SK-N-SH treated with all-trans-retinoic acid at 6 μM for 48 hours (cell line): Measurements from ENCODE around the gene FTO.

Experiments used
- ARNTL ChIP-seq: fragments of 450-650 bp; formaldehyde crosslinking; IDR thresholded peaks from 2 replicates; pipeline ENCODE4 v1.5.0; 2020; ENCODE audit warnings: low read depth, mild to moderate bottlenecking, moderate library complexity, borderline replicate concordance
- BACH2 ChIP-seq: fragments of 250-450 bp; sonication (Bioruptor Pico); IDR thresholded peaks from 2 replicates; pipeline ENCODE4 v1.9.0; 2021; ENCODE audit warnings: mild to moderate bottlenecking, borderline replicate concordance
- CSDC2 ChIP-seq: fragments of 250-450 bp; sonication (Bioruptor Pico); IDR thresholded peaks from 2 replicates; pipeline ENCODE4 v1.5.0; 2020; ENCODE audit warnings: mild to moderate bottlenecking, moderate library complexity
- GLIS3 ChIP-seq: fragments of 250-450 bp; sonication (Bioruptor Pico); IDR thresholded peaks from 2 replicates; pipeline ENCODE4 v1.5.0; 2020; ENCODE audit warnings: mild to moderate bottlenecking, moderate library complexity
- OSR1 ChIP-seq: fragments of 250-450 bp; sonication (Bioruptor Pico); IDR thresholded peaks from 2 replicates; pipeline ENCODE4 v1.8.0; 2022; ENCODE audit warnings: moderate library complexity, mild to moderate bottlenecking, inconsistent platforms
- PPARA ChIP-seq: fragments of 250-450 bp; sonication (Bioruptor Pico); IDR thresholded peaks from 2 replicates; pipeline ENCODE4 v1.5.0; 2020; ENCODE audit warnings: mild to moderate bottlenecking, borderline replicate concordance
- RARB ChIP-seq: fragments of 250-450 bp; sonication (Bioruptor Pico); IDR thresholded peaks from 2 replicates; pipeline ENCODE4 v1.8.0; 2021; ENCODE audit warnings: mild to moderate bottlenecking, moderate library complexity
- ZC3H10 ChIP-seq: fragments of 250-450 bp; sonication (Bioruptor Pico); IDR thresholded peaks from 2 replicates; pipeline ENCODE4 v1.5.1; 2021; ENCODE audit warnings: mild to moderate bottlenecking, moderate library complexity
- ZFP3 ChIP-seq: fragments of 250-450 bp; sonication (Bioruptor Pico); IDR thresholded peaks from 2 replicates; pipeline ENCODE4 v1.5.0; 2020; ENCODE audit warnings: mild to moderate bottlenecking, moderate library complexity
- ZFP30 ChIP-seq: fragments of 450-650 bp; formaldehyde crosslinking; IDR thresholded peaks from 2 replicates; pipeline ENCODE4 v1.5.0; 2022; ENCODE audit warnings: mild to moderate bottlenecking, moderate library complexity
- TF ChIP-seq, protein P1 (sequence below): fragments of 250-450 bp; sonication (Bioruptor Pico); IDR thresholded peaks from 2 replicates; pipeline ENCODE4 v1.5.0; 2020; ENCODE audit warnings: mild to moderate bottlenecking, moderate library complexity
- TF ChIP-seq, protein P2 (sequence below): fragments of 250-450 bp; sonication (Bioruptor Pico); IDR thresholded peaks from 2 replicates; pipeline ENCODE4 v1.5.1; 2020; ENCODE audit warnings: low read depth, mild to moderate bottlenecking, moderate library complexity
- TF ChIP-seq, protein P3 (sequence below): fragments of 250-450 bp; sonication (Bioruptor Pico); IDR thresholded peaks from 2 replicates; pipeline ENCODE4 v1.8.0; 2021; ENCODE audit warnings: low read depth, mild to moderate bottlenecking, moderate library complexity, borderline replicate concordance
- TF ChIP-seq, protein P4 (sequence below): fragments of 250-450 bp; sonication (Bioruptor Pico); IDR thresholded peaks from 2 replicates; pipeline ENCODE4 v1.8.0; 2020; ENCODE audit warnings: mild to moderate bottlenecking, moderate library complexity, borderline replicate concordance

DNA sequence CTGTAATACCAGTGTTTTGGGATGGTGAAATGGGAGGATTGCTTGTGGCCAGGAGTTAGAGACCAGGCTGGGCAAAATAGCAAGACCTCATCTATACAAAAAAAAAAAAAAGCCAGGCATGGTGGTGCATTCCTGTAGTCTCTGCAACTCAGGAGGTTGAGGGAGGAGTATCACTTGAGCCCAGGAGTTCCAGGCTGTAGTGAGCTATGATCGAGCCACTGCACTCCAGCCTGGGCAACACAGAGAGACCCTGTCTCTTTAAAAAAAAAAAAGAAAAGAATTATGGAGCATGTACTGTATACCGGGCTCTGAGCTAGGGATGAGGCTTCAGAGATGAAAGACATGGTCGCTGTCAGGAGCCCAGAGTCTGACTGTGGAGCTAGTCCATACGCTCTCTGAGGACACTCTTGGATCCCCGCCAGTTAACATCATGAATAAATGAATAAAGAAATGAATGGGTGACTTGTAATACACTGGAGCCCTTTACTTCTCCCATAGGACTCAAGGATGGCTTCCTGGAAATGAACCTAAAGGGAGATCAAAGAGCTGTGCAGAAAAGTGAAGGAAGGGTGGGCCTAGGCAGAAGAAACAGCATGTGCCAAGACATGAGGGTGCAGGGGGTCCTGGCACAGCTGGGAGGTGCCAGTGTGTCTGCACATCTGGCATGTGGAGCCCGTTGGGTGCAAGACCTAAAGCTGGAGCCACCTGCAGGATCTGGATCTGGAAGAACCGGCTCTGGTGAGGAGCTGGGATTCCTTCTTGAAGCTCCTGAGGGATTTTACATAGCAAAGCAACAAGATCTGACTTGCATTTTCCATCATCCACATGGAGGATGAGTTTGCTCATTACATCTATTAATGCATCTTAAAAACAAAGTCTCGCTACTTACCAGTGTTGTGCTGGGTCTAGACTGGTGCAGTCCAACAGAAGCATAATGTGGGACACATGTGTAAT lies 462.2 kb downstream of the FTO start:
- TF ChIP-seq, protein P1, sequence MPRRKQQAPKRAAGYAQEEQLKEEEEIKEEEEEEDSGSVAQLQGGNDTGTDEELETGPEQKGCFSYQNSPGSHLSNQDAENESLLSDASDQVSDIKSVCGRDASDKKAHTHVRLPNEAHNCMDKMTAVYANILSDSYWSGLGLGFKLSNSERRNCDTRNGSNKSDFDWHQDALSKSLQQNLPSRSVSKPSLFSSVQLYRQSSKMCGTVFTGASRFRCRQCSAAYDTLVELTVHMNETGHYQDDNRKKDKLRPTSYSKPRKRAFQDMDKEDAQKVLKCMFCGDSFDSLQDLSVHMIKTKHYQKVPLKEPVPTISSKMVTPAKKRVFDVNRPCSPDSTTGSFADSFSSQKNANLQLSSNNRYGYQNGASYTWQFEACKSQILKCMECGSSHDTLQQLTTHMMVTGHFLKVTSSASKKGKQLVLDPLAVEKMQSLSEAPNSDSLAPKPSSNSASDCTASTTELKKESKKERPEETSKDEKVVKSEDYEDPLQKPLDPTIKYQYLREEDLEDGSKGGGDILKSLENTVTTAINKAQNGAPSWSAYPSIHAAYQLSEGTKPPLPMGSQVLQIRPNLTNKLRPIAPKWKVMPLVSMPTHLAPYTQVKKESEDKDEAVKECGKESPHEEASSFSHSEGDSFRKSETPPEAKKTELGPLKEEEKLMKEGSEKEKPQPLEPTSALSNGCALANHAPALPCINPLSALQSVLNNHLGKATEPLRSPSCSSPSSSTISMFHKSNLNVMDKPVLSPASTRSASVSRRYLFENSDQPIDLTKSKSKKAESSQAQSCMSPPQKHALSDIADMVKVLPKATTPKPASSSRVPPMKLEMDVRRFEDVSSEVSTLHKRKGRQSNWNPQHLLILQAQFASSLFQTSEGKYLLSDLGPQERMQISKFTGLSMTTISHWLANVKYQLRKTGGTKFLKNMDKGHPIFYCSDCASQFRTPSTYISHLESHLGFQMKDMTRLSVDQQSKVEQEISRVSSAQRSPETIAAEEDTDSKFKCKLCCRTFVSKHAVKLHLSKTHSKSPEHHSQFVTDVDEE (CRISPR knock-in tag) = no peak
- TF ChIP-seq BACH2 (CRISPR knock-in tag) = no peak
- no peak for TF ChIP-seq RARB (CRISPR knock-in tag)
- TF ChIP-seq ZFP30 (CRISPR knock-in tag) = no peak
- TF ChIP-seq, protein P2, sequence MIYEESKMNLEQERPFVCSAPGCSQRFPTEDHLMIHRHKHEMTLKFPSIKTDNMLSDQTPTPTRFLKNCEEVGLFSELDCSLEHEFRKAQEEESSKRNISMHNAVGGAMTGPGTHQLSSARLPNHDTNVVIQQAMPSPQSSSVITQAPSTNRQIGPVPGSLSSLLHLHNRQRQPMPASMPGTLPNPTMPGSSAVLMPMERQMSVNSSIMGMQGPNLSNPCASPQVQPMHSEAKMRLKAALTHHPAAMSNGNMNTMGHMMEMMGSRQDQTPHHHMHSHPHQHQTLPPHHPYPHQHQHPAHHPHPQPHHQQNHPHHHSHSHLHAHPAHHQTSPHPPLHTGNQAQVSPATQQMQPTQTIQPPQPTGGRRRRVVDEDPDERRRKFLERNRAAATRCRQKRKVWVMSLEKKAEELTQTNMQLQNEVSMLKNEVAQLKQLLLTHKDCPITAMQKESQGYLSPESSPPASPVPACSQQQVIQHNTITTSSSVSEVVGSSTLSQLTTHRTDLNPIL (CRISPR knock-in tag) = no peak
- TF ChIP-seq, protein P3, sequence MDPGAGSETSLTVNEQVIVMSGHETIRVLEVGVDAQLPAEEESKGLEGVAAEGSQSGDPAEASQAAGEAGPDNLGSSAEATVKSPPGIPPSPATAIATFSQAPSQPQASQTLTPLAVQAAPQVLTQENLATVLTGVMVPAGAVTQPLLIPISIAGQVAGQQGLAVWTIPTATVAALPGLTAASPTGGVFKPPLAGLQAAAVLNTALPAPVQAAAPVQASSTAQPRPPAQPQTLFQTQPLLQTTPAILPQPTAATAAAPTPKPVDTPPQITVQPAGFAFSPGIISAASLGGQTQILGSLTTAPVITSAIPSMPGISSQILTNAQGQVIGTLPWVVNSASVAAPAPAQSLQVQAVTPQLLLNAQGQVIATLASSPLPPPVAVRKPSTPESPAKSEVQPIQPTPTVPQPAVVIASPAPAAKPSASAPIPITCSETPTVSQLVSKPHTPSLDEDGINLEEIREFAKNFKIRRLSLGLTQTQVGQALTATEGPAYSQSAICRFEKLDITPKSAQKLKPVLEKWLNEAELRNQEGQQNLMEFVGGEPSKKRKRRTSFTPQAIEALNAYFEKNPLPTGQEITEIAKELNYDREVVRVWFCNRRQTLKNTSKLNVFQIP = no peak
- TF ChIP-seq, protein P4, sequence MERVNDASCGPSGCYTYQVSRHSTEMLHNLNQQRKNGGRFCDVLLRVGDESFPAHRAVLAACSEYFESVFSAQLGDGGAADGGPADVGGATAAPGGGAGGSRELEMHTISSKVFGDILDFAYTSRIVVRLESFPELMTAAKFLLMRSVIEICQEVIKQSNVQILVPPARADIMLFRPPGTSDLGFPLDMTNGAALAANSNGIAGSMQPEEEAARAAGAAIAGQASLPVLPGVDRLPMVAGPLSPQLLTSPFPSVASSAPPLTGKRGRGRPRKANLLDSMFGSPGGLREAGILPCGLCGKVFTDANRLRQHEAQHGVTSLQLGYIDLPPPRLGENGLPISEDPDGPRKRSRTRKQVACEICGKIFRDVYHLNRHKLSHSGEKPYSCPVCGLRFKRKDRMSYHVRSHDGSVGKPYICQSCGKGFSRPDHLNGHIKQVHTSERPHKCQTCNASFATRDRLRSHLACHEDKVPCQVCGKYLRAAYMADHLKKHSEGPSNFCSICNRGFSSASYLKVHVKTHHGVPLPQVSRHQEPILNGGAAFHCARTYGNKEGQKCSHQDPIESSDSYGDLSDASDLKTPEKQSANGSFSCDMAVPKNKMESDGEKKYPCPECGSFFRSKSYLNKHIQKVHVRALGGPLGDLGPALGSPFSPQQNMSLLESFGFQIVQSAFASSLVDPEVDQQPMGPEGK = no peak
- TF ChIP-seq ARNTL = no peak
- no peak for TF ChIP-seq ZC3H10 (CRISPR knock-in tag)
- no peak for TF ChIP-seq ZFP3 (CRISPR knock-in tag)
- TF ChIP-seq PPARA (CRISPR knock-in tag) = no peak
- no peak for TF ChIP-seq CSDC2 (CRISPR knock-in tag)
- TF ChIP-seq GLIS3 (CRISPR knock-in tag) = no peak
- TF ChIP-seq OSR1 (CRISPR knock-in tag) = no peak
